Cardiac fibroblast (primary cell): ENCODE data around the gene PPP1R27.

Experiments
- DNase-seq, 2 donors: peaks; one replicate each; pipeline versions ENCODE4 v3.0.0 to v3.0.0-alpha.2; 2010; ENCODE audit warnings: low read depth in 2 of 2
- H3K4me3 ChIP-seq, 2 donors: replicated peaks in 1 of 2; 1 replicate in 1 of 2; 2 replicates in 1 of 2; pipeline ENCODE4 v1.5.1; 2011; ENCODE audit warnings: low read depth in 2 of 2, low read length in 2 of 2, mild to moderate bottlenecking in 2 of 2, moderate library complexity in 1 of 2
- TF ChIP-seq, protein P1 (sequence below): IDR thresholded peaks from one replicate; pipeline ENCODE4 v1.5.1; 2011; ENCODE audit warnings: low read depth, mild to moderate bottlenecking, low read length, inconsistent platforms

The PPP1R27 gene

GRCh38 chr17:81817758-81818147, 17.1 kb downstream of the PPP1R27 start:
- no peak overlapping the region for H3K4me3 ChIP-seq
- DNase-seq, result no peak
- TF ChIP-seq, protein P1, sequence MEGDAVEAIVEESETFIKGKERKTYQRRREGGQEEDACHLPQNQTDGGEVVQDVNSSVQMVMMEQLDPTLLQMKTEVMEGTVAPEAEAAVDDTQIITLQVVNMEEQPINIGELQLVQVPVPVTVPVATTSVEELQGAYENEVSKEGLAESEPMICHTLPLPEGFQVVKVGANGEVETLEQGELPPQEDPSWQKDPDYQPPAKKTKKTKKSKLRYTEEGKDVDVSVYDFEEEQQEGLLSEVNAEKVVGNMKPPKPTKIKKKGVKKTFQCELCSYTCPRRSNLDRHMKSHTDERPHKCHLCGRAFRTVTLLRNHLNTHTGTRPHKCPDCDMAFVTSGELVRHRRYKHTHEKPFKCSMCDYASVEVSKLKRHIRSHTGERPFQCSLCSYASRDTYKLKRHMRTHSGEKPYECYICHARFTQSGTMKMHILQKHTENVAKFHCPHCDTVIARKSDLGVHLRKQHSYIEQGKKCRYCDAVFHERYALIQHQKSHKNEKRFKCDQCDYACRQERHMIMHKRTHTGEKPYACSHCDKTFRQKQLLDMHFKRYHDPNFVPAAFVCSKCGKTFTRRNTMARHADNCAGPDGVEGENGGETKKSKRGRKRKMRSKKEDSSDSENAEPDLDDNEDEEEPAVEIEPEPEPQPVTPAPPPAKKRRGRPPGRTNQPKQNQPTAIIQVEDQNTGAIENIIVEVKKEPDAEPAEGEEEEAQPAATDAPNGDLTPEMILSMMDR, result no peak

DNA sequence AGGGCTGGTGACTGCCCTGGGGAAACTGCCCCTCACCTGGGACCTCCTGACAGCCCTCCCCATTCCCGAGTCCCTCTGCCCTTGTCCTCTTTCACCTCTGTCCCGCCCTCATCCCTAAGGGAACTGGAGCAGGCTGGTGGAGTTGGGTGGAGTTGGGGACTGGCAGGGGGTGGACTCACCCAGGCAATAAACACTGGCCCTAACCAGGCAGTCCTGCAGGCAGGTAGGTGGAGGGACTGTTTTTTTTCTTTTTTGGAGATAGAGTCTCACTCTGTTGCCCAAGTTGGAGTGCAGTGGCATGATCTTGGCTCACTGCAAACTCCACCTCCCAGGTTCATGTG, 19.2 kb downstream of the PPP1R27 start:
- no peak overlapping the region for H3K4me3 ChIP-seq
- TF ChIP-seq, protein P1, result no peak
- no peak for DNase-seq

DNA sequence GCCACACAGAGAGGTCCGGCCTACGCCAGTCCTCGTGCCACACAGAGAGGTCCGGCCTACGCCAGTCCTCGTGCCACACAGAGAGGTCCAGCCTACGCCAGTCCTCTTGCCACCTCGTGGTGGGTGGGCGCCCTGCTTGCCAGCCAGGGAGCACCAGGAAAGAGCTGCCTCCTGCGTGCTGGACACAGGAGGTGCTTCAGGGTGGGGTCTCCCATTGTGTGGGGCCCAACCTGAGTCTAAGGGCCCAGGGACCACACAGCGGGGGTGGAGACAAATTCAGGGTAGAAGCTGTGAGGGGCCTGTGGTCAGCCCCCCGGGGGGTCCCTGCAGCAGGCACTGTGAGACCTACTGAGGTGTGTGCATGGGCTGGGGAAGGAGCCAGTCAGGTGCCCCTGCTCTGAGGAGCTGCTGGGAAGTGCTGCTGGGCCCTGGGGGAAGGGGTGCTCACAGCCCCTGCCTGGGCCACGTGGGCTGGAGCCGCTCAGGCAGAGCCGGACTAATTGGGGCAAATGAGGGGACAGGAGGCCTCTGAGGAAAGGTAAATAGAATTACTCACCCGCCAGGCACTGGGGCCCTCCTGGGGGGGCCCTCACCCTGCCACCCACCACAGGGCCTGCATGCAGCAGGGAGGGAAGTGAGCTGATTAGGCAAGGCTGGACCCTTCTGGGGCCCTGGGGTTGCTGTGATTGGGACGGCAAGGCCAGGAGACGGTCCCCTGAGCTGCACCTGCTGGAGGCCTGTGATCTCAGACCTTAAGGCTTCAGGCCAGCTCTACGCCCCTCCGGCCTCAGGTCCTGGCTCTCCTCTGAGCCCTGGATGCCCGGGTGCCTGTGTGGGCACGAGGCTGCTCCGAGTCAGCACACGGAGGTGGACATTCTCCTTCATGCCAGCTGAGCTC, 19.9 kb downstream of the PPP1R27 start:
- no peak for DNase-seq
- no peak overlapping the region for H3K4me3 ChIP-seq
- TF ChIP-seq, protein P1, result no peak

DNA sequence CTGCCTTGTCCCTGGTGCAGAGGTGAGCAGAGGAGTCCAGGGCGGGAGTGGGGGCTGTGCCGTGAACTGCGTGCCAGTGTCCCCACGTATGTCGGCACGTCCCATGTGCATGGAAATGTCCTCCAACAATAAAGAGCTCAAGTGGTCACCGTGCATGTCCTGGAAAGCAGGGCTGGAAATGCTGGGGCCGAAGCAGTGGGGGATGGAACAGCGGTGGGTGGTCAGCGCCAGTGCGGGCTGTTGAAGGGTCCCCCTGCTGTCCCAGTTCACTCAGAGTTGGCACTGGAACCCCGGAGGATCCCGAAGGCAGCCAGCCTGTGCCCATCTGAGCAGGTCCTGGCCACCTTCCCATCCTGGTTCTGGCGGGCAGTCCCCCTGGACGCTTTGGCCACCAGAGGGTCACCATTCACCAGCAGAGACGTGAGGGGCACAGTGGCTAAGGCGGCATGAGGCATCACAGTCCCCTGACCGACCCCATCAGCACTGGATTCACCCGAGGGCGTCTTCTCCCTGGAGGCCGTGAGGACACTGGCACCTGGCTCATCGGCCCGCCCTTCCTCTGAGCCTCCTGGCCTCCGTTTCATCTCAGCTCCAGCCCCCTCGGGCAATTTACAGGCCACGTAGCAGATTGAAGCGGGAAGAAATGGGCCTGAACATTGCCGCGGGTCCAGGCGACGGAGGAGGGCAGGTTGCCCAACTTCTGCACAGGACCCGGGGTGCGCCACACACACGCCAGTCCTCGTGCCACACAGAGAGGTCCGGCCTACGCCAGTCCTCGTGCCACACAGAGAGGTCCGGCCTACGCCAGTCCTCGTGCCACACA, 20.8 kb downstream of the PPP1R27 start:
- DNase-seq, result no peak
- TF ChIP-seq, protein P1, result no peak
- H3K4me3 ChIP-seq, result no peak overlapping the region

DNA sequence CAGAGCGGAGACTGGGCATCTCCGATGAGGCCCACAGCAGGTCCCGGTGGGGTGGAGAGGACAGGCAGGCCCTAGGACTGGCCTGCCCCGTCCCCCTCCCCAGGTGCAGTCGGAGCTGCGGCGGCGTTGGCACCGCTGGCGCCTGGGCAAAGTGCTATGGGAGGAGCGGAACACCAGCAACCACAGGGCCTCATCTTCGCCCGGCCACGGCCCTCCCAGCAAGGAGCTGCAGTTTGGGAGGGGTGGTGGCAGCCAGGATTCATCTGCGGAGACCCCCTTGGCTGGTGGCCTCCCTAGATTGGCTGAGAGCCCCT, 21.5 kb downstream of the PPP1R27 start:
- TF ChIP-seq, protein P1, result no peak
- DNase-seq, result no peak
- H3K4me3 ChIP-seq, result no peak overlapping the region

DNA sequence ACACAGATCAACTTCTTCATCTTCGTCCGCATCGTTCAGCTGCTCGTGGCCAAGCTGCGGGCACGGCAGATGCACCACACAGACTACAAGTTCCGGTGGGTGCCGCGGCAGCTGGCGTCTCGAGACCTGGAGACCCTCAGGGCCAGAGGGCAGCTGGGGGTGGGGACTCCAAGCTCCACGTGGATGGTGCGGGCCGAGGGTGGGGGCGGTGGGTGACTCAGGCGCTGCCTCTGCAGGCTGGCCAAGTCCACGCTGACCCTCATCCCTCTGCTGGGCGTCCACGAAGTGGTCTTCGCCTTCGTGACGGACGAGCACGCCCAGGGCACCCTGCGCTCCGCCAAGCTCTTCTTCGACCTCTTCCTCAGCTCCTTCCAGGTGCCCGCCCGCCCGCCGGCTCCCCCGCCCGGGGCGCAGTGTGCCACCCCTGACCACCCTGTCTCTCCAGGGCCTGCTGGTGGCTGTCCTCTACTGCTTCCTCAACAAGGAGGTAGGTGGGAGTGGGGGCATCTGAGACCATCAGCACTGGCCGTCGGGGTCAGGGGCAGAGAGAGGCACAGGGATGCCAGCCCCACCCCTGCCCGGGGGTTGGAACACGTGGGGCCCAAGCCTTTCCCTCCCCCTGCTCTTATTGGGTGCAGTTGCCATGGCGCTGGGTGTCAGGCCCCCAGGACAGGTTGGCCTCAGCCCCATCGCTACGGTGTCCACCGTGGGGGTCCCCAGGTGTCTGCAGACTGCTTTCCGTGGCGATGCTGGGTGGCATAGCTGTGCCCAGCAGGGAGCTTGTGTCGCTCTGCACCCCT, 22.1 kb downstream of the PPP1R27 start:
- TF ChIP-seq, protein P1, result no peak
- no peak for DNase-seq
- H3K4me3 ChIP-seq, result no peak overlapping the region
